ENCODE results near the gene FMN1.

FMN1 gene

DNA sequence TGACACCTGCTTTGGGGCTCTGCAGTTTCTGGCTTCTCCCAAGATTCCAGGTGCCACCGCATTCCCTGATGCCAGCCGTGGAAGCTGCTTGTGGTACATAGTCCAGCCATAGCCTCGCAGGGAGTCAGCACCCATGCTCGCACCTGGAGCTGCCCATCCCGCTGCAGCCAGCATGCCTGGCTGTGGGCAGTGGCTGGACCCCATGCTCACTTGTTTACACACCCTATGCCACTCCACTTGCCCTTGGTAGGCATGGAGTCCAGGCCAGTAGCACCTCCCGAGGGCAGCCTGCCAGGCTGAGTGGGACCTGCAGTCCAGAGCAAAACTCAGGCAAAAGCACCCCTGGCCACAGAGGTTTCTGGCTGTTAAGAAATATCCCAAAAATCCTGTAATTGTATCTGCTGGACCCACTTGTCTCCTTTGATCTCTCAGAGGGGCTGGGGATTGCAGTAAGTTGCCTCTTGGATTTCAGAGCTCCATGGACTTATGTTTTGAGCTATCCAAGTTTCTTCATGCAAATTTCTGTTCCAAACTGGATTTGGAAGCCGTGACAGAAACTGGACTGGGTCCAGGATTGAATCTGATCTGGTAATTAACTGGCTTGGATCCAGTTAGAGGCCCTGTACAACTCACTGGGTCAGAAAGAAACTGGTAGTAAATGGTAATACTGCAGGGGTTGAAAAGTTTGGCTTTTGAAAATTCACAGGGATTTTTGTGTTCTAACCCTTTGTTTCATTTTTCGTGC is 149.3 kb downstream of the FMN1 start:
- DNase-seq, result no peak

GRCh38 chr15:33044598-33044997 is 149.9 kb downstream of the FMN1 start:
- DNase-seq, result no peak

DNA sequence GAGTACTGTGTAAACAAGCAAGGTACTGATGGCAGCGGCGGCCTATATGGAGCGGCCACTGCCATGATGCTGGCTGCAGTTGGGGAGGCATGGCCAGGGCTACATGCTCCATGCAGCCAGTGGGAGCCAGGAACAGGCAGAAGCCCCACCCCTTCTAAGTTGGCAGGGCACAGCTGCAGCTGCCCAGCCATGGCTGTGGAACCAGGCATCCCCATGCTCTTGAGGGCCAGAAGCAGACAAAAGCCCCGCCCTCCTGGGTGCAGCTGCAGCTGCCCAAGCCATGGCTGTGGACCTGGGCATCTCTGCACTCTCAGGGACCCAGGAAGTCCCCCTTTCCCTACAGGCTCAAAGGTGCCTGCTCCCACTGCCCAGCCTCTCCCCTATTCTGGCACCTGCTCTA is 150.9 kb downstream of the FMN1 start:
- no peak for DNase-seq

DNA sequence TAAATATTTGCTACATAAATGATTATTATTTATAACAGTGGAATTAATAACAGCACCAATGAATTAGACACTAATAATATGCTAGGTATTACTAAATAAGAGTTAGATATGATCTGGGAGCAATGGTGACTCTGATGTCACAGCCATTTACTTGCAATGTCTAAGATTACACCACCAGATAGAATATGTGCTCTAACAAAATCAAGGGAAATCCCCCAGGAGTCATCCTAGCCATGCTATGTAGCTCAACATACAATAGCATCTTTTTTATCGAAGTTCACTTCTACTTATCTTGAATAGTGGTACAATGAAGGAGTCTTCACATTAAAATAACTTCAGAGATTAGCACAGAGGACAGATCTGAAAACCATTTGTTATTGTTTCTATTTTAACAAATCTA is 154.0 kb downstream of the FMN1 start:
- DNase-seq, result no peak

DNA sequence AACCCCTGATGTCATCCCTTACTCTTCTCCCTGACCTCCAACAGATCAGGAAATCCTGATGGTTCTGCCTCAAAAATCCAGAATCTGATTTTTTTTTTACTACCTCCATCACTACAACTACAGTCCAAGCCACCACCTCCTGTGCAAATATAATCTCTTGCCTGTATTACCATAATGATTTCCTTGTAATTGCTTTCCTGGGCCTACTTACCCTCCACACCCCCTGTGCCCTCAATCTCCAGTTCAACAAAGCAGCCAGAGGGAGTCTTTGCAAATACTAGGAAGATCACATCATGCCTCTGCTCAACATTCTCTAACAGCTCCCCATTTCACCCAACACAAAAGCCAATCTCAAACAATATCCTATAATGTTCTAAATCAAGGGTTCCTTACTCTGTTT is 159.9 kb downstream of the FMN1 start:
- DNase-seq, result no peak

- DNase-seq, result no peak
Observed at GRCh38 chr15:33032053-33032452, 162.5 kb downstream of the FMN1 start.

DNA sequence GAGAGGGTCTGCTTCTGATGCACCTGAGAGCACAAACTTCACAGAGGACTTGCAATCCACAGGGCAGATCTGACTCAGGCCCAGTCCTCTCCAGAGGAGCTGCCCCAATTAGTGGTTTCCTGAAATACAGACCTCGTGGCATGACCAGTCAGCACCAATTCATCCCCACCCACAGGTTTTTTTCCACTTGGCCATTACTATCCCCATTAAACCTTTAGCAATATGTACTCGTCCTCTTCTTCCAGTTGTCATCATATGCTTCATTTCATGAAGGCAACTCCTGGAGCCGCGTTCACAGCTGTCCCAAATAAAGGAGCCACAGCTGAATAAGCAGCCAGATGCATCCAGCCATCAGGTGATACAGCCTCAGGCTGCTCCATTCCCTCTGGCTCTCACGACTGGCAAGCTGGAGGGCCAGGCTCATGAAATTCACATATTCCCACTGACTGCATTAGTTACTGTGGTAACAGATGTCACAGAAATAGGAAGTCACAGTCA is 163.1 kb downstream of the FMN1 start:
- peak; percentile 80 for DNase-seq

GRCh38 chr15:33030315-33030714 is 164.2 kb downstream of the FMN1 start:
- DNase-seq, result no peak

DNA sequence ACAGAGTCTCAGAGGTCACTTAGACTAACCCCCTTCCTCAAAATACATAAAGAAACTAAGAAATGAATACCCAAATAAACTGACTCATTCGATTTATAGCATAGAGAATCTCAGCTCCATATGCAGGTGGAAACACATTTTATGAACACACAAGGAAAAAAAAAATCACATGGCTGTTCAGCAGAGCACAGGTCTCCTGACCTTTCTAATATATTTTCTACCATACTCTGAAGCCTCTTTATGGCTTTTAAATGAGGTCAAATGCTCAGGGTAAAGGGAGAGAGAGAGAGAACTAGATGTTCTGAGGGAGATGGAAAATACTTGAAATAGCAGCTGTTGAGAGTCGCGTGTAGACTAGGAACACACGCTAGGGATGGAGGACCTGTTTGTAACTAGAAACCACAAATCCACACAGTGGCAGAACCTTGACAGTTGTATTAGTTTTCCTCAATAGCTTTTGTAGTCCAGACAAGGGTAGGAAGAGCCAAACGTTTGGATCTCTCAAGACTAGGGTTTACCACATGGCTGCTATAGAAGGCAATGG is 165.3 kb downstream of the FMN1 start:
- peak; percentile 56 for DNase-seq

GRCh38 chr15:33028495-33028894 is 166.0 kb downstream of the FMN1 start:
- DNase-seq, result no peak

DNA sequence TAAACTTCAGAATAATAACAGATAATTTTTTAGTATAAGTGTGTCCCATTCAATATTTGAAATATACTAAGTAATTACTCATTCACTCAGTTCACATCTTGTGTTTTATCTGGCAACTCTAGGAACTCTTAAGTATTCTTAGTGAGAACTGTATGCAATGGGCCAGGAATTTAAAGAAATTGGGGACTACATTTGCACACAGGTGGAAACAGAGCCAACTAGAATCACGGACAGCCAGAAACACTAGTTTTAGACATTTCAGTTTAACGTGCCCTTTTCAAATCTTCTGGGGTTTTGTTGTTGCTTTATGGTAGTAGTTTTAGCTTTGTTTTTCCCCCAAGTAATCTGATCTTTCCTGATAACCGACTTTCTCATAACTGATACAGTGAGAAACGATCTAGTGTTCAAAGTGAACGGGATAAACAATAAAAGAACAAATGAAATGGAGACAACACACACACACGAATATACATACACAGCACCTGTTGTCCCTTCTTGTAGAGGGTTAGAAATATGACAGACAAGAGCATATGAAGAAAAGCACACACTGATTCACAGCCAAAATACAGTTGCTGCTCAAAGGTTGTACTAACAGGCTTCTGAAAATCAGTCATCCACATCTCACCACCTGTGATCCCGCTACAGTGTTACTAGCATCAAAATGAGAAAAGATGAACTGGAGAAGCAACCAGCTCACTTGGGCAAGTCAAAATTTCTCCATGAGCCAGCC is 167.0 kb downstream of the FMN1 start:
- DNase-seq, result peak; percentile 17

- DNase-seq, result peak; percentile 61
Observed at GRCh38 chr15:33026614-33027013, 167.9 kb downstream of the FMN1 start.

- peak; percentile 65 for DNase-seq
Observed at GRCh38 chr15:33022629-33023028, 171.9 kb downstream of the FMN1 start.

- peak; percentile 60 for DNase-seq
Observed at GRCh38 chr15:33021806-33022389, 172.6 kb downstream of the FMN1 start.

GRCh38 chr15:33019354-33019981 is 175.0 kb downstream of the FMN1 start:
- no peak for DNase-seq

DNA sequence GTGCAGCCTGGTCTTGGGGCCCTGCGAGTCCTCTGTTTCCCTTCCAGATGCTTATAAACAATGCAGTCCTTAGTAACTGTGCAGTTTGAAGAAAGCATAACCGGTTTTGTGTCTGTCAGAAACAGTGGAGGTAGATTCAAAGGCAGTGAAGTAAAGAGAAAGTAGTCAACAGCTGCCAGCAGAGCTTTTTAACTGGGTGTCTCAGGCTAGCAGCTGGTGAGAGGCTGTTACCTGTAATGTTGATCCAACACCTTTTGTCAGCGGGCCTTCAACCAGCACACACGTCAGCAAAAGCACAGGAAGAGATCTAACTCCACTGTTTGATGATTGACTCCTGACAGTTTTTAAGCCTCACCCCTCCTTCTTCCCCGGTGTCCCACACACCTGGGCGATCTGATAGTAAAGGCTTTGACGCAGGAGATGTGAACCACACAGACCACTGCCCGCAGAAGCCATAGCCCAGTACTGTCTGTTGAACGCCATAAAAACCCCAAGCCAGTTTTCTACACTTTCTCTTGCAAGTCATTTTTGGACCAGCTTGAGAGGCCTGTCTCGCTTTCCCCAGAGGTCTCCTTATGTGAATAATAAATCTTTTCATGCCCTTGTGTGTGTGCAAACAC is 178.0 kb downstream of the FMN1 start:
- DNase-seq, result no peak

DNA sequence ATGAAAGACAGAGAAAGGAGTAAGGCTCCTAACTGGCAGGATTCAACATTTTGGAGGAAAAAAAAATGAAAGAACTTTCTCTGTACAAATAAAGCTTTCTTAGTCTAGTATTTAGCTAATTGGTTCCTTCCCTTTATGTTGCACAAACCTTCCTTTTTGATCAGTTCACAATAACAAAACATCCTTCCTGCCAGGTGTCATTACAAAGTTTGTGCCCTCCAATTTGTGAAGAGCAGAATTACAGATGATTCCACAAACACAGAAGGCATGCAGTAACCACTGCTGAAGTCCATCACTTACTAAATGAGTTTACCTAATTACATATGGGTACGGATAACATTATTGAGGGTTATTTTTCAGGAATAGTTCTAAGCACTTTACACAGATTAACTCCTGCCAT is 179.9 kb downstream of the FMN1 start:
- no peak for DNase-seq

- no peak for DNase-seq
Observed at GRCh38 chr15:33013827-33014445, 180.6 kb downstream of the FMN1 start.

DNA sequence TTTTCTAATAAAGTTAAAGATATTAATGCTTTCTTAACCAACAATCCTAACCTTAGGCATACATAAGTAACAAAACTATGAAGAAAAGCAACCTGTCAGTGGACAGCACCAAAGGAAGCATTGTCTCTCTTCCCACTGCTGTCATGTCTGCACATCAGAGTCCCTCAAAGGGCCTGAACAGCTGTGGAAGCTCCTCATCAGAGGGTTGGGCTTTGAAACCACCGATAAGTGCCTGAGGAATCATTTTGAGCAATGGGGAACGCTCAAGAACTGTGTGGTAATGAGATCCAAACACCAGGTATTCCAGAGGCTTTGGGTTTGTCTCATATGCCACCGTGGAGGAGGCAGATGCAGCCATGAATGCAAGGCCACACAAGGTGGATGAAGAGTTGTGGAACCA is 182.5 kb downstream of the FMN1 start:
- no peak for DNase-seq

- DNase-seq, result no peak
Observed at GRCh38 chr15:33009603-33010002, 184.9 kb downstream of the FMN1 start.

DNA sequence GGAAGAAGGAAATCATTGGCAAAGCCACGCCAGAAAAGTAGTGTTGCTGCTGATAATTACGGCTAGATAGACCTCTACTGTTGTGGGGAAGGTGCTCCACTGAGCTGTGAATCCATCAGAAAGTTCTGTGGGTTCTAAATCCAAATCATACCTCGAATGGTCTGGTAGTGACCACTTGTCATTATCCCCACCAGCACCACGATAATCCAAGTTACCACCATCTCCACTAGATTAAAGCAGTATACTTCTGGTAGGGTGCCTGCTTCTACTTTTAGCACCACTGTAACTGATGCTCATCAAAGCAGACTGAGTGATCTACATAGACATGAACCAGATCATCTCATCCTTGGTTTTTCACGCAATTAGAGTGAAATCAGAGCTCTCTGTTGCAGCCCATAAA is 185.5 kb downstream of the FMN1 start:
- no peak for DNase-seq

DNA sequence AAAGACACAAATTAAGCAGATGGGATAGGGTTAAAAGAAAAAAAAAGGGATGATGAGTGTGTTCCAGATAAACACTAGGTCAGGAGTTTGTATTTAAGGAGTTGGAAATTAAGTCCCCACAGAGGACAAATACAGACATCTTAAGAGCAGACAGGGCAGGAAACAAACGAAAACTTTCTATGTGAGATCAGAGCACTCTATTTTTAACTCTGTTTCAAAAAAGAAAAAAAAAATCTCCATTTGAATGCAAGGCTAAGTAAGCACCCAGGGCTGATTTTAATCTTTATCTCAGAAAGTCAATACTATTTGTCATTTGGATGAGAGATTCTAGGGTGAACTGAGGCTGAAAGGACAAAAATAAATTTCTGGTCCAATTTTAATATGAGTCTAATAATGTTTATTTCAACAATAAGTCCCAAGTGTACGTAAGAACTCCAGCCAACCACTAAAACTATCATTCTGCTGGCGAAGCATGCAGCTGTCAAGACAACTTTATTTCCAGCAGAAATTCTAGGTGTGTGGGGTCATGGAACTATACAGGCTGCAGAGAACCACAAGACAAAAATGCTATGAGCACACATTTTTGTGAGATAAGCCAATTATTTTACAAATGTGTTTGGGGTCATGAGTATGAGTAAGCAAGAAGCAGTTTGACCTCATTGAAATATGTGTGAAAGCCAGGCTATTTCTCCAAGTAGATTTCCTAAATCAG is 186.1 kb downstream of the FMN1 start:
- DNase-seq, result no peak

All from SHP77 treated with DMSO at 0.1 percent for 48 hours (cell line).